ENCODE measurements around the gene LCNL1. TPM values are rescaled to one million over a fixed set of nuclear protein-coding genes. Genes with fewer than 3 reads are reported as not detected.

LCNL1 gene
- total RNA-seq, 2 experiments from 2014 or later = 0.10 TPM; not detected in 1

DNA sequence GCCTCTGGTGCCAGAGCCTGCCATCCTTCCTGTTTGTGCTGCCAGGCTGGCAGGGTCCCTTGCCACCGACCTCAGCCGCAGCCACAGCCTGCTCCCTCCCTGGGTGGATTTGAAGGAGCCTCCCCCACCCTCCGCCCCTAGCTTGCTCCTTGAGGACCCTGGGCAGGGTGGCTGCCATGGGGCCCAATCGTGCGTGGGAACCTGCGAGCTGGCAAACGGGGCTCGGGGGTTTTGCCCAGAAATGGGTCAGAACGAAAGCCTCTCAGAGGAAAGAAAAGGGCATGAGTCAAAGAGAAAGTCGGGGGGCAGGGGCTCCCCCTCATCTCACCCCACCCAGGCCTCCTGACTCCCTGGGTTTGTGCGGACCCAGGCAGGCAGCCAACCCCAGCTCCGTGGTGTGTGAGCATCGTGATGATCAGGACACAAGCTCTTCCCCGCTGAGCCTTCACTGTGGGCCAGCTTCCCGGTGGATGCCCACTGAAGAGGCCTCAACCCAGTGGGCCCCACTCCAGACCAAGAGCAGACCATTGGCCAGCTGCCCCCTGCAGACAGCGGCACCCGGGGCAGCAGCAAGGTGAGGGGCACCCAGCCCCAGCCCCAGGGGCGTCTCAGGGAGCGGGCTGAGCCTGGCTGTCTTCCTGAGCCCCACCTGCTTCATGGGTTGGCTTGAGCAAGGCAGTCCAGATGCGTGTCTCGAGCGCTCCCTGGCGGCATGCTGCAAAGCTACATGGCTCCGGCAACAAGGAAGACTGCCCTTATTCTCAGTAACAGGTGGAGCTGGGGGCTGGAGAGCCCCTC lies 52.1 kb downstream of the LCNL1 start:
- ChIA-PET POLR2A (interaction anchor here (0.5 to 1.5 kb wide), 12 partner anchors 10 to 542 kb away, joined by 3 to 8 read pairs (median 4); partner anchors contain the start of genes AJM1, NPDC1 and SAPCD2), CTCF (interaction anchor here (0.5 to 7.5 kb wide), 53 partner anchors 9 to 440 kb away, joined by 3 to 46 read pairs (median 4); partner anchors contain the start of genes AJM1, ANAPC2, C8G and CLIC3)

Other genes starting within 250 kb of the LCNL1 start
- 1 to 10 TPM; 1.1 to 1.6 TPM for gene LCN10, start 240.1 kb upstream of the LCNL1 start, total RNA-seq
- gene LCN6, start 234.5 kb upstream of the LCNL1 start, total RNA-seq = not detected
- gene LCN8, start 224.8 kb upstream of the LCNL1 start, total RNA-seq = not detected
- not detected for gene LCN15, start 218.5 kb upstream of the LCNL1 start, total RNA-seq
- 10 to 100 TPM; 48.4 to 53.3 TPM for gene TMEM141, start 191.6 kb upstream of the LCNL1 start, total RNA-seq
- under 1 TPM in 1 of 2 experiments, not detected in 1; 0.46 TPM for gene CCDC183, start 186.7 kb upstream of the LCNL1 start, total RNA-seq
- 100 to 1,000 TPM; 101 to 106 TPM for gene RABL6, start 175.0 kb upstream of the LCNL1 start, total RNA-seq
- 1 to 10 TPM; 3.8 to 3.9 TPM for gene AJM1, start 140.5 kb upstream of the LCNL1 start, total RNA-seq
- 100 to 1,000 TPM; 104 to 105 TPM for gene PHPT1, start 133.6 kb upstream of the LCNL1 start, total RNA-seq
- gene MAMDC4, start 130.6 kb upstream of the LCNL1 start, total RNA-seq = 10 to 100 TPM; 14.1 to 15.3 TPM
- gene EDF1, start 116.7 kb upstream of the LCNL1 start, total RNA-seq = 100 to 1,000 TPM; 320 to 322 TPM
- 10 to 100 TPM; 48.1 to 55.0 TPM for gene TRAF2, start 96.5 kb upstream of the LCNL1 start, total RNA-seq
- 10 to 100 TPM; 81.2 to 82.1 TPM for gene FBXW5, start 38.3 kb upstream of the LCNL1 start, total RNA-seq
- under 1 TPM in 1 of 2 experiments, not detected in 1; 0.69 TPM for gene C8G, start 37.8 kb upstream of the LCNL1 start, total RNA-seq
- under 1 TPM; 0.73 to 0.89 TPM for gene LCN12, start 30.7 kb upstream of the LCNL1 start, total RNA-seq
- not detected for gene PTGDS, start 5.5 kb upstream of the LCNL1 start, total RNA-seq
- 10 to 100 TPM; 66.9 to 74.6 TPM for gene PAXX, start 9.4 kb downstream of the LCNL1 start, total RNA-seq
- gene CLIC3, start 13.6 kb downstream of the LCNL1 start, total RNA-seq = not detected
- gene ABCA2, start 45.2 kb downstream of the LCNL1 start, total RNA-seq = 10 to 100 TPM in 1 of 2 experiments, 1 to 10 TPM in 1; 9.8 to 10.3 TPM
- gene FUT7, start 49.1 kb downstream of the LCNL1 start, total RNA-seq = under 1 TPM in 1 of 2 experiments, not detected in 1; 0.06 TPM
- gene NPDC1, start 63.2 kb downstream of the LCNL1 start, total RNA-seq = 10 to 100 TPM; 28.2 to 31.4 TPM
- gene ENTPD2, start 71.1 kb downstream of the LCNL1 start, total RNA-seq = not detected
- 10 to 100 TPM; 16.4 to 16.5 TPM for gene SAPCD2, start 87.6 kb downstream of the LCNL1 start, total RNA-seq
- 10 to 100 TPM; 27.2 to 29.6 TPM for gene UAP1L1, start 94.5 kb downstream of the LCNL1 start, total RNA-seq
- 10 to 100 TPM; 30.0 to 34.1 TPM for gene MAN1B1, start 104.0 kb downstream of the LCNL1 start, total RNA-seq
- 100 to 1,000 TPM; 323 to 333 TPM for gene DPP7, start 131.7 kb downstream of the LCNL1 start, total RNA-seq
- under 1 TPM in 1 of 2 experiments, not detected in 1; 0.06 TPM for gene GRIN1, start 156.2 kb downstream of the LCNL1 start, total RNA-seq
- not detected for gene LRRC26, start 187.1 kb downstream of the LCNL1 start, total RNA-seq
- gene TMEM210, start 189.1 kb downstream of the LCNL1 start, total RNA-seq = not detected
- gene ANAPC2, start 205.6 kb downstream of the LCNL1 start, total RNA-seq = 10 to 100 TPM; 49.1 to 51.8 TPM
- 100 to 1,000 TPM; 103 TPM for gene SSNA1, start 205.7 kb downstream of the LCNL1 start, total RNA-seq
- 10 to 100 TPM; 11.1 to 11.9 TPM for gene TPRN, start 217.7 kb downstream of the LCNL1 start, total RNA-seq
- 10 to 100 TPM; 47.0 to 47.1 TPM for gene TMEM203, start 222.7 kb downstream of the LCNL1 start, total RNA-seq
- 10 to 100 TPM; 43.7 to 44.6 TPM for gene NDOR1, start 222.7 kb downstream of the LCNL1 start, total RNA-seq
- 1 to 10 TPM; 3.0 to 4.1 TPM for gene RNF208, start 239.2 kb downstream of the LCNL1 start, total RNA-seq
- gene CYSRT1, start 242.2 kb downstream of the LCNL1 start, total RNA-seq = under 1 TPM in 1 of 2 experiments, not detected in 1; 0.23 TPM
- gene RNF224, start 244.5 kb downstream of the LCNL1 start, total RNA-seq = not detected
- gene SLC34A3, start 247.9 kb downstream of the LCNL1 start, total RNA-seq = not detected

Data from activated CD8-positive, alpha-beta memory T cell treated with anti-CD3 and anti-CD28 coated beads for 36 hours (primary cell).